Pancreas (tissue), 10 donors: ENCODE results near the gene EMC8. TPM values are rescaled to one million over a fixed set of nuclear protein-coding genes. Genes with fewer than 3 reads are reported as not detected.

ENCODE experiments used
- ATAC-seq, 4 donors: fragments of 200-7000 bp; cut with Tn5 transposase; one replicate each; pipeline versions ENCODE4 v1.8.0 to v1.9.1; 2020; ENCODE audit warnings: mild to moderate bottlenecking in 4 of 4, moderate library complexity in 4 of 4
- DNase-seq, 6 donors: peaks; one replicate each; pipeline ENCODE4 v3.0.0-alpha.2; 2020
- FAIRE-seq: peaks from 2 replicates; lab custom pipeline; 2012; peaks lifted over from hg19 to GRCh38; lab: Jason Lieb, UNC
- H3K27ac ChIP-seq, 4 donors: fragments of 200-600 bp; sonication (generic); 1 replicate in 3 of 4; 2 replicates in 1 of 4; pipeline versions ENCODE4 v1.5.0 to v1.8.0; 2020
- H3K27me3 ChIP-seq, 4 donors: fragments of 200-600 bp; one replicate each; pipeline ENCODE4 v1.8.0; 2021
- H3K36me3 ChIP-seq, 3 donors: fragments of 200-600 bp; sonication (generic) in 1 of 3; one replicate each; pipeline versions ENCODE4 v1.5.0 to v1.8.0; 2020 to 2021
- H3K4me1 ChIP-seq, 3 donors: fragments of 200-600 bp; one replicate each; pipeline ENCODE4 v1.8.0; 2021
- H3K4me3 ChIP-seq, 4 donors: fragments of 200-600 bp; sonication (generic) in 2 of 4; one replicate each; pipeline versions ENCODE4 v1.5.0 to v1.8.0; 2020 to 2021
- H3K9me3 ChIP-seq, 4 donors: fragments of 200-600 bp; one replicate each; pipeline ENCODE4 v1.8.0; 2021
- WGBS, 2 donors: extraction: QIAGEN DNeasy Blood & Tissue Kit; methylation state at CpG; one replicate each; pipeline ENCODE4 v1.1.7; 2013; 5-methylcytosine and 5-hydroxymethylcytosine counted together
- intact Hi-C, 3 donors: fragments of 100-400 bp; cut with DNase I; formaldehyde crosslinking; loops; one replicate each; pipeline versions ENCODE4 v1.11.1 to v1.14.2; 2022
- polyA plus RNA-seq, 2 donors: library from polyadenylated mRNA; stranded (reverse); fragments of 200-250 nt; gene quantifications; one replicate each; pipeline ENCODE4 v1.2.3, GENCODE V29; 2013
- total RNA-seq, 6 donors: library from RNA; stranded (reverse); fragmentation: NEBNext Ultra II Directional in 4 of 6; extraction: Animal tissue kit (Norgen Biotek cat#: 25700) in 4 of 6; gene quantifications; one replicate each; pipeline versions ENCODE4 v1.2.1 to v1.2.4, GENCODE V29; 2021 to 2023
- TF ChIP-seq, protein P1 (sequence below), 4 donors: fragments of 200-600 bp; sonication (generic) in 3 of 4; IDR thresholded peaks; one replicate each; pipeline versions ENCODE4 v1.5.0 to v1.8.0; 2021; ENCODE audit warnings: antibody characterized with exemption in 4 of 4
- donor health status: healthy with polysubstance abuse.
- donor health status: DM: no; HTN: no; CAD: no; lungs with moderate emphysema.
- donor health status: DM: no; HTN: no; CAD: no.
- donor health status: control.
- donor health status: control.
- donor health status: Bipolar disorder and iron deficiency.
- donor health status: DM: yes; HTN: yes; CAD: no.
- donor health status: DM: no; HTN: no; CAD: no.
- donor health status: DM: no; HTN: no; CAD: no.
- donor health status: DM: yes; HTN: yes; CAD: no.

Gene EMC8
- total and polyA plus RNA-seq, 8 donors, result 6.8 to 14.2 (median 9.8) TPM

DNA sequence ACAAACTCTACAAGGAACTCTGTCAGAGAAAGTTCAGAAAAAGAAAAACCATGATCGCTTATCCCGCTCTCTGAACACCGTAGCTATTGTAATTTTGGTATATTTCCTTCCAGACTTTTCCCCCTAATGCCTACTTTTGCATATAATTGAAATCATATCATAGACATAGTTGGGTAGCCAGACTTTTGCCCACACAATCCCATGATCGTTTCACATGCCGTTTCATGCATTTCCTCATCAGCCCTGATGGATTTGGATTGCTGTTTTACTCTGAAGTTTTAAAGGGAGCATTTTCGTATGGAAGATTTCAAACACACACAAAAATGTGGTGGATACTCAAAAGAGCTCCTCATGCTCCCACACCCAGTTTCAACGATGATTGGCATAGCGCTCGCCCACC, 31.5 kb upstream of the EMC8 start:
- Histone ChIP-seq H3K36me3 (no peaks in the 10 kb centered on the region), H3K4me3 (no peak overlapping the region), H3K27ac (no peak overlapping the region), H3K9me3 (no peaks in the 10 kb centered on the region), H3K4me1 (no peaks in the 10 kb centered on the region), H3K27me3 (no peaks in the 10 kb centered on the region)
- TF ChIP-seq, protein P1, sequence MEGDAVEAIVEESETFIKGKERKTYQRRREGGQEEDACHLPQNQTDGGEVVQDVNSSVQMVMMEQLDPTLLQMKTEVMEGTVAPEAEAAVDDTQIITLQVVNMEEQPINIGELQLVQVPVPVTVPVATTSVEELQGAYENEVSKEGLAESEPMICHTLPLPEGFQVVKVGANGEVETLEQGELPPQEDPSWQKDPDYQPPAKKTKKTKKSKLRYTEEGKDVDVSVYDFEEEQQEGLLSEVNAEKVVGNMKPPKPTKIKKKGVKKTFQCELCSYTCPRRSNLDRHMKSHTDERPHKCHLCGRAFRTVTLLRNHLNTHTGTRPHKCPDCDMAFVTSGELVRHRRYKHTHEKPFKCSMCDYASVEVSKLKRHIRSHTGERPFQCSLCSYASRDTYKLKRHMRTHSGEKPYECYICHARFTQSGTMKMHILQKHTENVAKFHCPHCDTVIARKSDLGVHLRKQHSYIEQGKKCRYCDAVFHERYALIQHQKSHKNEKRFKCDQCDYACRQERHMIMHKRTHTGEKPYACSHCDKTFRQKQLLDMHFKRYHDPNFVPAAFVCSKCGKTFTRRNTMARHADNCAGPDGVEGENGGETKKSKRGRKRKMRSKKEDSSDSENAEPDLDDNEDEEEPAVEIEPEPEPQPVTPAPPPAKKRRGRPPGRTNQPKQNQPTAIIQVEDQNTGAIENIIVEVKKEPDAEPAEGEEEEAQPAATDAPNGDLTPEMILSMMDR (IDR thresholded peaks at IDR 0.05), result no peak
- intact Hi-C loops, result no loop called here
- no peak for ATAC-seq
- 65 to 72% methylated on average over 9 of the region's 9 CpGs for WGBS, 2 donors
- no peak for DNase-seq
- FAIRE-seq, result no peak

DNA sequence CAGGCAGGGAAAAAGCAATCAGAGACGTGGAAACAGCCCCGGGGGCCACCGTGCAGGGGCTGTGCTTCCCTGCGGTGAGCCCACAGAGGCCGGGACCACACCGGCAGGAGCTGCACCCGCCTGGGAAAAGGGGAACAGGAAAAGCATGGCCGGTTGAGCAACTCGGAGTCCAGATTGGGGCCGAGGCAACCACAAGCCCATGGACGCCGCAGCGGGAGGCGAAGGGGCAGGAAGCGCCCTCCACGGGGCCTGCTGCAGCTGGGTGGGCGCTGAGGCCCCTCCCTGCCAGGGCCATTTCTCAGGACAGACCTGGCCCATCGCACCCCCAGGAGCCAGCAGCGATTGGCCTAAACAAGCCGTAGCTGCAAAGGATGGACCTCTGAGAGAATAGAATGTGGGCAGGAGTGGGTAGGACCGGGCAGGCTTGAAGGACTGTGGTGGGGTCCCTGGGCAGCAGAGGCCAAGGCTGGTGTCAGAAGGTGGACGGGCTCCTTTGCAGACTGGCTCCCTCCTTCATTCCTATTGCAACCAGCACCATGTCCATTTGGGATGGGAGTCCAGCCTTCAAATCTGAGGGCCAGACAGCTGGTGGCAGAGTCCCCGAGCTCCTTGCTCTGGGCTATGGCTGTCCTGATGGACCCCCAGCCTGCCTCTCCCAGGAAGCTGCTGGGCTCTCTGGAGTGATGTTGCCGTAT, 30.6 kb upstream of the EMC8 start:
- H3K27ac ChIP-seq, result no peak overlapping the region
- no peaks in the 10 kb centered on the region for H3K36me3 ChIP-seq
- ATAC-seq, result peak in 2 of 4 donors; percentile 46 to 82
- 56 to 61% methylated on average over 24 of the region's 24 CpGs for WGBS, 2 donors
- H3K4me3 ChIP-seq, result no peak overlapping the region
- FAIRE-seq, result no peak
- TF ChIP-seq, protein P1 (IDR thresholded peaks at IDR 0.05), result no peak
- no peaks in the 10 kb centered on the region for H3K9me3 ChIP-seq
- intact Hi-C loops, result loop anchor here in 2 of 3 donors (10.0 kb wide), 1 partner anchor 155 kb away; no protein-coding TSS in a partner anchor
- H3K27me3 ChIP-seq, result no peaks in the 10 kb centered on the region
- no peaks in the 10 kb centered on the region for H3K4me1 ChIP-seq
- DNase-seq, result peak in 2 of 6 donors; percentile 25 to 51

DNA sequence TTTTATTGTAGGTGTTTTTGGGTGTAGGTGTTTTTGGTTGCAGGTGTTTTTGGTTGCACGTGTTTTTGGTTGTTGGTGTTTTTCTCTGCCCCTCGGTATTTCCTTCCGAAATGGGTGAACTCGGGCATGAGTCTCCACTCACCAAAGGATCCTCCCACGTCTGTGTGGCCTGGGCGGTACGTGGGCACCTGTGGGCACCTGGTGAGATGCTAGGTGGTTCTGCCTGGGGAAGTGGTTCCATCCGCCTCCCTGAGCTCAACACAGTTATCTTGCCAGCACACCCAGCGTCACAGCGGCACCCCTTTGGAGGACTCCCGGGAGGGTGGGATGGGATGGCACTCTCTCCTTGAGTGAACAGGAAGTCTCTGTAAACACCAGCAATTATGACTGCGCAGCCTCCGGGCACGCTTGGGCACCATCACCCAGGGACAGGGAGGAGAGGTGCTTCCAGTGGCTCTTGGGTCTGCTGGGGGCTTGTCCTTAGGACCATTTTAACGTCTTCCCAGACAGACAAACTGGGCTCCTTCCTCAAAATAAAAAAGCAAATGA, 29.9 kb upstream of the EMC8 start:
- H3K4me3 ChIP-seq, result no peak overlapping the region
- ATAC-seq, result peak in 2 of 4 donors; percentile 14 to 39
- H3K4me1 ChIP-seq, result no peaks in the 10 kb centered on the region
- 71 to 80% methylated on average over 15 of the region's 15 CpGs for WGBS, 2 donors
- intact Hi-C loops, result loop anchor here in 2 of 3 donors (10.0 kb wide), 1 partner anchor 156 kb away; no protein-coding TSS in a partner anchor
- H3K9me3 ChIP-seq, result no peaks in the 10 kb centered on the region
- H3K27me3 ChIP-seq, result no peaks in the 10 kb centered on the region
- no peak for FAIRE-seq
- no peaks in the 10 kb centered on the region for H3K36me3 ChIP-seq
- DNase-seq, result no peak
- H3K27ac ChIP-seq, result no peak overlapping the region
- TF ChIP-seq, protein P1 (IDR thresholded peaks at IDR 0.05), result no peak

DNA sequence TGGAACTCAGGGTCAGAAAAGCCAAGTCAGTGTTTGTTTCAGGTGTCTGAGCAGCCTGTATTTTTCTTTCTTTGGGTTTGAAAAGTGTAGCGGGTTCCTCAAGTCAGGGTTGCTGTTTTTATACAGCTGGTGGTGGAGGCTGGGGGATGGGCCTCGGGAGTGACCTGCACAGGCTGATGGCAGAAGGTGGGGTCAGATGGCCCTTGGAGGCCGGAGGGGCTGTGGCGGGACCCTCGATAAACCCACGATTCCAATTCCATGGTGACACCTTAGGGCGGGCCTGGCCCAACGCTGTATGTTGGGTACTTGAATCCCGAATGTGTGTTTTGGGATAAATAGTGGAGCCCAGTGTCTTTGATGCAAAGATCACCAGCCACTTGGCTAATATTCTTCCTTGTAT, 28.8 kb upstream of the EMC8 start:
- ATAC-seq (no peak), DNase-seq (no peak), FAIRE-seq (no peak)
- 53 to 67% methylated on average over 9 of the region's 9 CpGs for WGBS, 2 donors
- Histone ChIP-seq H3K4me3 (no peak overlapping the region), H3K36me3 (no peaks in the 10 kb centered on the region), H3K27ac (no peak overlapping the region), H3K4me1 (no peaks in the 10 kb centered on the region), H3K27me3 (no peaks in the 10 kb centered on the region), H3K9me3 (no peaks in the 10 kb centered on the region)
- TF ChIP-seq, protein P1 (IDR thresholded peaks at IDR 0.05), result no peak
- intact Hi-C loops, result loop anchor here in 2 of 3 donors (10.0 kb wide), 1 partner anchor 157 kb away; no protein-coding TSS in a partner anchor
